8988T (cell line): Measurements from ENCODE around the gene RGS3.

Experiments
- DNase-seq: peaks from one replicate; pipeline ENCODE4 v3.0.0; 2011

RGS3 gene

GRCh38 chr9:113514061-113514460, 50.5 kb downstream of the RGS3 start:
- DNase-seq, result no peak

DNA sequence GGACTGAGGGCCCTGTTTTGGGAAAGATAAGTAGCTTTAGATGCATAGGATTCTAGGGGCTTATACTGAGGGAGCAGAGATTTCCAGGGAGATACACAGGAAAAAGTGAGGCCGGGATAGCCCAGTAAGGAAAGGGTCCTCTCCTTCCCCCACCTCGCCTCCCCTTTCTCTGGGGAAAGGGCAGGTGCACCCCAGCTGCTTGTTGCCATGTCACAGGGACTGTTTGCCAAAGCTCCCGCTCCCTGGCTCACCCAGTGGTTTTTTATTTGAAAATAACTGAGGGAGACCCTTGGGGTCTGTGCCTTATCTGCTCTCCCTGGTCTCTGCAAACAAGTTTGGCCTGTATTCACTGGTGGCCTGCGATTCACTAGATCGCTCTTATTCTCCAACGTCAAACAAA, 51.2 kb downstream of the RGS3 start:
- no peak for DNase-seq

DNA sequence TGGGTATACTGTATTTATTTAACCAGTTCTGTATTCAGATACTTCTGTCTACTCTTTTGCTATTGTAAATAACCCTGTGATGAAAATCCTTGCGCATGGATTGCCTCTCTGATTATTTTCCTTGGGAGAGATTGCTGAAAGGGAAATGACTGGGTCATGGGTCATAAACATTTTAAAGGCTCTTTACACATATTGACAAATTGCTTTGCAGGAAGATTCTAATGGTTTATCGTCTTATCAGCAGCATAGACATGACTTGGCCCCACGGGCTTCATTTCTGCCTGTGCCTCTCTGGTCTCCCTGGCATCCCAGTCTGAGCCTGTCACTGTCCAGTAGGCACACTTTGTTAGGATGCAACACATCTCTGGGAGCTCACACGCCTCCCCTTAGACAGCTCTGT, 52.3 kb downstream of the RGS3 start:
- no peak for DNase-seq

- no peak for DNase-seq
These were observed 53.5 kb downstream of the RGS3 start for GRCh38 chr9:113516840-113517577.

- DNase-seq, result no peak
These were observed 56.0 kb downstream of the RGS3 start for GRCh38 chr9:113519426-113520108.

GRCh38 chr9:113520109-113520642, 56.6 kb downstream of the RGS3 start:
- DNase-seq, result no peak

GRCh38 chr9:113521693-113522255, 58.2 kb downstream of the RGS3 start:
- no peak for DNase-seq

GRCh38 chr9:113522419-113522818, 58.9 kb downstream of the RGS3 start:
- no peak for DNase-seq

DNA sequence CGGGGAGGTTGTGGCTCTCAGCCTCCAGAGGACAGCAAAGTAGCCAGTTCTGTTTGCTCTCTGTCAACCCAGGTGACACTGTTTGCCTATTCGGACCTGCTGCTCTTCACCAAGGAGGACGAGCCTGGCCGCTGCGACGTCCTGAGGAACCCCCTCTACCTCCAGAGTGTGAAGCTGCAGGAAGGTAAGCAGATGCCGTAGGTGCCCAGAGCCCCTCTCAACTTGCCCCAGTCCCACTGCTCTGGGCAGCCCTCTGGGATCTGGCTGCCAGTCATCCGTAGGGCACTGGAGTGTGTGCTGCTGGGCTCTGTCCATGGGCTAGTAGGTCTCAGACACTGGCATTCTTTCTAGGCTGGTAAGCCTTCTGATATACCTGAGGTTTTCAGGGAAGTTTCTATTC, 59.3 kb downstream of the RGS3 start:
- DNase-seq, result no peak

GRCh38 chr9:113523421-113524141, 60.1 kb downstream of the RGS3 start:
- DNase-seq, result no peak

GRCh38 chr9:113524468-113524867, 60.9 kb downstream of the RGS3 start:
- DNase-seq, result no peak

DNA sequence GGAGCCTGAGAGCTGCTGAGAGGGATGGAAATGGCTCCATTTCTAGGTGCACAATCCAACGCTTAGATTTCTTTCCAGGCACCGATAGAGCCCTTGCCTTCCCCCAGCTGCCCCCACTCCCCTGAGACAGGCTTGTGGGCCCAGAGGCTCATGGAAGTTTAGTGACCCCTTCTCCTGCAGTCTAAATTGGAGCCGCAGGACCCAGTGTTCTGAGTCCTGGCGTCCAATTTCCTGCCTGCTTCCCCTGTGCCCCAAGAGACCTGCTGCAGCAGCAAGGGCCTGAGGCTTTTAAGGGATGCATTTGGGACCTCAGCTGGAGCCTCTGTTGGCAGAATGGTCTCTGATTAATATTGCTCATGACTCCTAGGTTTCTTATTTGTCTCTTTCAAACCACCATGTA, 61.7 kb downstream of the RGS3 start:
- DNase-seq, result no peak

DNA sequence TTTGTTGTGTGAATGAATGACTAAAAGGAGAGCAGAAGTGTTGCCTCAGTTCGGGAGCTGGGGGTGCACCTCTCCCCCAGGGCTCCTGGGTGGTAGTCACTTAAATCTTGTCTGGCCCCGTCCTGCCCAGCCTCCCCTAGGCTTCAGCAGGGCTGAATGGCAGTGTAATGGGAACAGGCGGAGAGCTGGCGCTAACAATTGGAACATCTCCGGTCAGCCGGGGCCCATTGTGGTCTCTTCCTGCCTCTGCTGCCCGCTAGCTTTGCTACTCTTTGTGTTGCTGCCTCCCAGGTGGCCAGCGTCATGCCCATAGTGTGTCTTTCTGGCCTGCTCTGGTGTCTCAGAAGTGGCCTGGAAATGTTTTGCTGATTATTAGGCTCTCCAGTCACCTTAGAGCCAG, 62.3 kb downstream of the RGS3 start:
- no peak for DNase-seq

- no peak for DNase-seq
These were observed 62.8 kb downstream of the RGS3 start for GRCh38 chr9:113526231-113526746.

DNA sequence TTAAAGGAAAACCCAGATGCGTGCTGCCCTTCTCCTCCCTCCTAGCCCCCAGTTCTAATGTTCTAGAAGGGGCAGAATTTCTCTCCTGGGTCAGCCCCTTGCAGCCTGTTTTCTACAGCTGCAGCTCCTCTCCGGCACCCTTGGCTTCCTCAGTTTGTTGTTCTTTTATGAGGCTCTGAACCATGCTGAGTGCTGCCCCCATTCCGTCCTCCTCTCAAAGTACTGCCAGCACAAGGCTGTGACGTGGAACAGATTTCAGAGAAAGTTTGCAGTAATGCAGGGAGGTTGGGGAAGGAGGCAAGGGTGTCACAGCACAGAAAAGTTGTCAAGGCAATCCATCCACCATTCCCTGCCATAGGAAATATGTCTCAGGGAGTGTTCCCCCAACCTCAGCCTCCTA, 63.3 kb downstream of the RGS3 start:
- no peak for DNase-seq

DNA sequence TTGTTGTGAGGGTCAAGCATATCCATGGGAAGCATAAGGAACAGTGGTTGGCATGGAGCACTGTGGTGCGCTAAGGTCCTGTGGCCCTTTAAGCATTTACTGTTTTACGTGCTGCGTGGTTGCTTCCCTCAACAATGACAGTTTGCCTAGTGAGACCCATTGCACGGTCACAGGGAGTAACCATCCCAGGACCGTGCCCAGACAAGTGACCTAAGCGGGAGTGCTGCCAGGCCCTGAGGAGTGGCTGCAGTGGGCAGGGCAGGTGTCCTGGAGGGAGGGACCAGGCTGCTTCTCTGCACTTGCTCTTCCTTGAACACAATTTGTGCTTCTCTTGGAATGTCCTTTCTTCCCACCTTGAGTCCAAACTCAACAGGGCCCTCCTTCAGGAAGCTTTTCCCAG, 64.6 kb downstream of the RGS3 start:
- no peak for DNase-seq

- DNase-seq, result no peak
These were observed 65.3 kb downstream of the RGS3 start for GRCh38 chr9:113528811-113529210.

DNA sequence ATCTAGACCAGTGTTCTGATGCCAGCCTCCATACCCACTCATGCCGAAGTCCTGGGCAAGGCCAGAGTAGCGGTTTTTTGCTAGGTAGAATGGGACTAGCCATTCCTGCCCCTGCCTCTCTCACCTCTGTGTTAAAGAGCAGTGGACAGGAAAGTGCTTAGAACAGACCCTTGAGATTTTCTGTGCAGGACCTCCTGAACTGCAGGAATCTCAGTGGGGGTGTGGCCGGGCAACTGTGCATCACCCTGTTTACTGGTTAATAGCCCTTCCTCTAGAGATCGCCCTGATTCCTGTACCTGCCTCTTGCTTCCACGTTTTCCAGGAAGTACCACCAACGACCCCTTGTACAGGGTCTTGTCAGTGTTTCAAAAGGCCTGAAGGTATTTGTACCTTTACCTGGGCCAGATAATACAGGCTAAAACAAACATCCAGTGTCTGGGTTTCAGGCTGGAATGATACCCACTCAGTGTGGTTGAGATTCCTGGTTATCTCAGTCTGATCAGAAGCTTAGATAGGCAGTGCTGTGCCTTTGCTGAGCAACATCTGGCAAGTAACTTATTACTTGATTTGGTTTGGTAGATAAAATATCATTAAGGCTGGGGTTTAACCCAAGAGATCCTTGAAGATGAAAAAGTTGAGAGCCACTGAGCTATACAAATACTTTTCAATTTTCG, 65.9 kb downstream of the RGS3 start:
- DNase-seq, result no peak

GRCh38 chr9:113530022-113530635, 66.6 kb downstream of the RGS3 start:
- no peak for DNase-seq

DNA sequence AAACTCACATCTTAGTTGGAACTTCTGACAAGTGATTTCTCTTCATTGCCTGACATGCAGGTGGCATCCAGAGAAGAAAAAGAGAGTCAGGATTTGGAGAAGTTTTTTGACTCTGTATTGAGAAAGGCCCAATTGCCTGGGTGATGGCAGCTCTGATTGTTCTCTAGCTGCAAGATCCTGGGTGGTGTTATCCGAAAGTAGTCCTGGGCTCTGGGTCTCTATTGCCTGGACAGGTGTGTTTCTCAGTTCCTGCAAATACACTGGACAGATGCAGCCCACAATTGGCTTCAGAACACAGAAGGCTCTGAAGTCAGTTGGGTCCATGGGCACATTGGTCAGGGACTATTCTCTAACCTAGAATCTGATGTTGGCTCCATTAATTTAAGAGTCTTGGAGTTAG, 67.4 kb downstream of the RGS3 start:
- DNase-seq, result no peak

GRCh38 chr9:113531919-113532808, 68.6 kb downstream of the RGS3 start:
- DNase-seq, result no peak
